Measurements from ENCODE around the gene TMC5. TPM values are rescaled to one million over a fixed set of nuclear protein-coding genes. Genes with fewer than 3 reads are reported as not detected.

TMC5 gene
- total RNA-seq, 1 experiment from 2014 or later = 1.2 TPM

DNA sequence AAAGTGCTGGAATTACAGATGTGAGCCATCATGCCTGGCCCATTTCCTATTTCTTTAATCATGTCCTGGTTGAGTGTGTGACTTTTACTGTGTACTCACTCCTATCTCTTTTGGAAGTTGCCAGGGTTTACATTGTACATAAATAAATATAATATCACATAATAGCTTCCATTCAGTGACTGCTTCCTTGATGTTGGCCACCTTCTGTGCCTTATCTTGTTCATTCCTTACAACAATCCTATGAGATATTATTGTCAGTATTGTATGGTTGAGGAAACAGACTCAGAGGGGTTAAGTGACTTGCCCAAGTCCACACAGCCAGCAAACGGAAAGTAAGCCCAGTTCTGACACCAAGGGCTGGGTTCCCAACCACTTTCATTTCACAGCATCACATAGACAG is 16.9 kb downstream of the TMC5 start:
- no peak overlapping the region for H3K27ac ChIP-seq (ENCODE audit: insufficient read length, low read depth, low read length)
- DNase-seq = no peak
- no peaks in the 10 kb centered on the region for H3K79me2 ChIP-seq (ENCODE audit: insufficient read depth, low read length)
- no peak overlapping the region for H2AFZ ChIP-seq (ENCODE audit: low read length)
- no peaks in the 10 kb centered on the region for H4K20me1 ChIP-seq (ENCODE audit: control insufficient read depth, insufficient read depth, insufficient read length)
- H2BK5ac ChIP-seq (ENCODE audit: insufficient read length, low read length) = no peak overlapping the region
- no peaks in the 10 kb centered on the region for H3K27me3 ChIP-seq (ENCODE audit: insufficient read depth, low read length)
- H3K9me3 Mint-ChIP-seq = no peaks in the 10 kb centered on the region
- no peak overlapping the region for H2BK15ac ChIP-seq (ENCODE audit: low read depth, low read length)
- no peak overlapping the region for H3K14ac ChIP-seq (ENCODE audit: insufficient read depth, low read length)
- H3K9me3 ChIP-seq (ENCODE audit: control insufficient read depth, low read depth, low read length) = no peaks in the 10 kb centered on the region
- H3K18ac ChIP-seq (ENCODE audit: insufficient read length, low read depth, low read length) = no peak overlapping the region
- H3K27me3 Mint-ChIP-seq (ENCODE audit: low read depth) = no peaks in the 10 kb centered on the region
- H2AK5ac ChIP-seq (ENCODE audit: insufficient read length, low read length) = no peak overlapping the region
- no peak overlapping the region for H3K23ac ChIP-seq (ENCODE audit: insufficient read length, low read depth, low read length)
- H3K4me2 ChIP-seq (ENCODE audit: insufficient read depth, insufficient read length, low read length) = no peak overlapping the region
- no peak overlapping the region for H3K27ac Mint-ChIP-seq
- no peak overlapping the region for H2BK120ac ChIP-seq (ENCODE audit: low read depth, low read length, poor library complexity, severe bottlenecking)
- peaks cover 12% of the 10 kb centered on the region in 2 experiments for H3K4me1 Mint-ChIP-seq
- H3K4ac ChIP-seq (ENCODE audit: low read depth, low read length) = no peak overlapping the region
- no peaks in the 10 kb centered on the region for H3K4me1 ChIP-seq (ENCODE audit: insufficient read depth, low read length)
- no peaks in the 10 kb centered on the region for H3K79me1 ChIP-seq (ENCODE audit: insufficient read depth, low read depth, low read length, poor library complexity, severe bottlenecking)
- H3K23me2 ChIP-seq (ENCODE audit: insufficient read length, low read depth, low read length, poor library complexity, severe bottlenecking) = no peaks in the 10 kb centered on the region
- H4K5ac ChIP-seq (ENCODE audit: insufficient read length, low read depth, low read length) = no peak overlapping the region
- H4K8ac ChIP-seq (replicated peaks; ENCODE audit: insufficient read length, low read depth, low read length) = no peak overlapping the region
- H4K91ac ChIP-seq (ENCODE audit: insufficient read length, low read depth, low read length) = no peak overlapping the region
- no peak for TF ChIP-seq CTCF (conservative IDR thresholded peaks at IDR 0.05)
- H3K56ac ChIP-seq (ENCODE audit: insufficient read length, low read depth, low read length) = no peak overlapping the region
- no peaks in the 10 kb centered on the region for H3K36me3 Mint-ChIP-seq (ENCODE audit: insufficient read depth in 1 of 3, low read depth in 3 of 3)
- no peak overlapping the region for H3T11ph ChIP-seq (ENCODE audit: low read length)
- H3K4me3 Mint-ChIP-seq = no peak overlapping the region
- WGBS (ENCODE audit: extremely low coverage, insufficient read length, low lambda C conversion rate) = no CpG with 5 or more reads among the region's 1 CpG
- H2BK20ac ChIP-seq (ENCODE audit: low read depth, low read length, poor library complexity, severe bottlenecking) = no peak overlapping the region
- H2BK12ac ChIP-seq (ENCODE audit: insufficient read length, low read depth, low read length) = no peak overlapping the region
- no peak overlapping the region for H3K9ac ChIP-seq (ENCODE audit: extremely low read depth, insufficient read length, low read length)
